MM.1S (cell line): Measurements from ENCODE around the gene MYL1.

Source experiments
- CTCF ChIP-seq: fragments of 300-600 bp; sonication (generic); IDR thresholded peaks from 2 replicates; pipeline ENCODE4 v1.5.1; 2016; ENCODE audit warnings: antibody characterized with exemption, low read length, mixed read lengths
- EZH2 ChIP-seq: fragments of 300-600 bp; sonication (generic); optimal IDR thresholded peaks from 2 replicates; pipeline ENCODE3; 2017; ENCODE audit warnings: low read depth, mild to moderate bottlenecking, antibody characterized with exemption, low read length, mixed read lengths

- TF ChIP-seq CTCF (no peak), EZH2 (no peak)
Measured at GRCh38 chr2:210302326-210302725, 12.6 kb downstream of the MYL1 start.
